Left lung (tissue), 10 donors: Measurements from ENCODE around the gene MFF. TPM values are rescaled to one million over a fixed set of nuclear protein-coding genes. Genes with fewer than 3 reads are reported as not detected.

ENCODE experiments used
- ATAC-seq: fragments of 200-7000 bp; cut with Tn5 transposase; one replicate; pipeline ENCODE4 v1.9.1; 2020; ENCODE audit warnings: moderate library complexity
- DNase-seq, 4 donors: peaks; one replicate each; pipeline ENCODE4 v3.0.0-alpha.2; 2013 to 2020
- H3K27ac ChIP-seq, 2 donors: fragments of 200-600 bp; sonication (generic) in 1 of 2; one replicate each; pipeline versions ENCODE4 v1.5.0 to v1.8.0; 2020 to 2021
- H3K27me3 ChIP-seq, 2 donors: fragments of 200-600 bp; sonication (generic) in 1 of 2; one replicate each; pipeline versions ENCODE4 v1.5.0 to v1.8.0; 2020 to 2021
- H3K36me3 ChIP-seq, 2 donors: fragments of 200-600 bp; sonication (generic) in 1 of 2; one replicate each; pipeline versions ENCODE4 v1.5.0 to v1.8.0; 2020 to 2021
- H3K4me1 ChIP-seq, 2 donors: fragments of 200-600 bp; one replicate each; pipeline ENCODE4 v1.8.0; 2021
- H3K4me3 ChIP-seq, 2 donors: fragments of 200-600 bp; sonication (generic) in 1 of 2; one replicate each; pipeline versions ENCODE4 v1.5.0 to v1.8.0; 2020 to 2021; ENCODE audit warnings: mild to moderate bottlenecking in 1 of 2
- H3K9me3 ChIP-seq, 2 donors: fragments of 200-600 bp; sonication (generic) in 1 of 2; one replicate each; pipeline versions ENCODE4 v1.5.0 to v1.8.0; 2020 to 2021
- CTCF ChIP-seq, 2 donors: fragments of 200-600 bp; sonication (generic) in 1 of 2; IDR thresholded peaks; one replicate each; pipeline versions ENCODE4 v1.5.0 to v1.8.0; 2021; ENCODE audit warnings: antibody characterized with exemption in 2 of 2
- intact Hi-C, 2 donors: fragments of 100-400 bp; cut with DNase I; formaldehyde crosslinking; loops; one replicate each; pipeline versions ENCODE4 v1.11.2 to v1.14.2; 2022
- polyA plus RNA-seq, 6 donors: library from polyadenylated mRNA; unstranded; fragments of 120-200 nt; gene quantifications; one replicate each; pipeline ENCODE4 v1.2.1, GENCODE V29; 2013; ENCODE audit not compliant: insufficient read length in 6 of 6
- total RNA-seq, 2 donors: library from RNA; stranded (reverse); fragmentation: NEBNext Ultra II Directional; extraction: Animal tissue kit (Norgen Biotek cat#: 25700); gene quantifications; one replicate each; pipeline ENCODE4 v1.2.1, GENCODE V29; 2021
- donor health status: DM: no; HTN: yes; CAD: no.
- donor health status: DM: no; HTN: no; CAD: no.

The MFF gene
- total and polyA plus RNA-seq, 8 donors: 53.2 to 124 (median 106) TPM

- TF ChIP-seq CTCF (IDR thresholded peaks at IDR 0.05): no peak
- ATAC-seq: no peak
- Histone ChIP-seq H3K27me3 (no peaks in the 10 kb centered on the region), H3K9me3 (no peaks in the 10 kb centered on the region), H3K4me3 (no peak overlapping the region), H3K36me3 (no peaks in the 10 kb centered on the region), H3K27ac (no peak overlapping the region), H3K4me1 (peaks cover 0 to 26% of the 10 kb centered on the region in 2 donors)
- intact Hi-C loops: no loop called here
- no peak for DNase-seq
These were observed 70.5 kb downstream of the MFF start for GRCh38 chr2:227395556-227395955.

- ATAC-seq (no peak), DNase-seq (no peak)
- H3K36me3 ChIP-seq: no peaks in the 10 kb centered on the region
- no peak for TF ChIP-seq CTCF (IDR thresholded peaks at IDR 0.05)
- no peak overlapping the region for H3K27ac ChIP-seq
- H3K27me3 ChIP-seq: no peaks in the 10 kb centered on the region
- intact Hi-C loops: no loop called here
- H3K9me3 ChIP-seq: no peaks in the 10 kb centered on the region
- peaks cover 0 to 26% of the 10 kb centered on the region in 2 donors for H3K4me1 ChIP-seq
- H3K4me3 ChIP-seq: no peak overlapping the region
These were observed 72.5 kb downstream of the MFF start for GRCh38 chr2:227397562-227397961.

- Histone ChIP-seq H3K9me3 (no peaks in the 10 kb centered on the region), H3K27ac (no peak overlapping the region), H3K27me3 (no peaks in the 10 kb centered on the region), H3K4me3 (no peak overlapping the region), H3K4me1 (peaks cover 0 to 26% of the 10 kb centered on the region in 2 donors), H3K36me3 (no peaks in the 10 kb centered on the region)
- DNase-seq: no peak
- no peak for TF ChIP-seq CTCF (IDR thresholded peaks at IDR 0.05)
- intact Hi-C loops: no loop called here
- no peak for ATAC-seq
These were observed 73.9 kb downstream of the MFF start for GRCh38 chr2:227398684-227399670.

- TF ChIP-seq CTCF (IDR thresholded peaks at IDR 0.05): no peak
- H3K27me3 ChIP-seq: no peaks in the 10 kb centered on the region
- DNase-seq (no peak), ATAC-seq (no peak)
- H3K9me3 ChIP-seq: no peaks in the 10 kb centered on the region
- no peaks in the 10 kb centered on the region for H3K36me3 ChIP-seq
- H3K4me1 ChIP-seq: peaks cover 0 to 42% of the 10 kb centered on the region in 2 donors
- intact Hi-C loops: loop anchor here in 1 of 2 donors (10.0 kb wide), 1 partner anchor 363 kb away; no protein-coding TSS in a partner anchor
- no peak overlapping the region for H3K4me3 ChIP-seq
- no peak overlapping the region for H3K27ac ChIP-seq
These were observed 76.5 kb downstream of the MFF start for GRCh38 chr2:227401550-227401949.

- DNase-seq (no peak), ATAC-seq (no peak)
- H3K9me3 ChIP-seq: no peaks in the 10 kb centered on the region
- intact Hi-C loops: loop anchor here in 1 of 2 donors (10.0 kb wide), 1 partner anchor 362 kb away; no protein-coding TSS in a partner anchor
- H3K4me1 ChIP-seq: peaks cover 4 to 45% of the 10 kb centered on the region in 2 donors
- no peaks in the 10 kb centered on the region for H3K36me3 ChIP-seq
- no peak overlapping the region for H3K27ac ChIP-seq
- H3K4me3 ChIP-seq: no peak overlapping the region
- H3K27me3 ChIP-seq: no peaks in the 10 kb centered on the region
- TF ChIP-seq CTCF (IDR thresholded peaks at IDR 0.05): no peak
These were observed 77.3 kb downstream of the MFF start for GRCh38 chr2:227402321-227402720.
